Adrenal gland (tissue), 5 donors: Measurements from ENCODE around the gene TRIM40.

ENCODE experiments used
- CTCF ChIP-seq, 6 experiments: fragments of 450-650 bp in 4 of 6; fragments of 200-600 bp in 2 of 6; sonication (generic) in 1 of 6; IDR thresholded peaks; 1 replicate in 5 of 6; 2 replicates in 1 of 6; pipeline versions ENCODE4 v1.5.1 to v1.8.0; 2016 to 2021; ENCODE audit warnings: antibody characterized with exemption in 6 of 6, mild to moderate bottlenecking in 2 of 6, moderate library complexity in 1 of 6
- POLR2A ChIP-seq, 2 donors: fragments of 450-650 bp; IDR thresholded peaks; one replicate each; pipeline ENCODE4 v1.6.1; 2017; ENCODE audit warnings: antibody characterized with exemption in 2 of 2, mild to moderate bottlenecking in 2 of 2, moderate library complexity in 1 of 2
- donor health status: DM: no; HTN: no; CAD: no.

GRCh38 chr6:30152016-30152673 is 16.2 kb downstream of the TRIM40 start:
- TF ChIP-seq CTCF (IDR thresholded peaks at IDR 0.05) (no peak), POLR2A (IDR thresholded peaks at IDR 0.05) (no peak)
